ENCODE measurements around the gene SUSD2.
"Not testable (repeated sequence)": the region's sequence is repeated elsewhere in the genome, so short reads cannot be mapped to it uniquely, and the experiment has no call there.

The SUSD2 gene

DNA sequence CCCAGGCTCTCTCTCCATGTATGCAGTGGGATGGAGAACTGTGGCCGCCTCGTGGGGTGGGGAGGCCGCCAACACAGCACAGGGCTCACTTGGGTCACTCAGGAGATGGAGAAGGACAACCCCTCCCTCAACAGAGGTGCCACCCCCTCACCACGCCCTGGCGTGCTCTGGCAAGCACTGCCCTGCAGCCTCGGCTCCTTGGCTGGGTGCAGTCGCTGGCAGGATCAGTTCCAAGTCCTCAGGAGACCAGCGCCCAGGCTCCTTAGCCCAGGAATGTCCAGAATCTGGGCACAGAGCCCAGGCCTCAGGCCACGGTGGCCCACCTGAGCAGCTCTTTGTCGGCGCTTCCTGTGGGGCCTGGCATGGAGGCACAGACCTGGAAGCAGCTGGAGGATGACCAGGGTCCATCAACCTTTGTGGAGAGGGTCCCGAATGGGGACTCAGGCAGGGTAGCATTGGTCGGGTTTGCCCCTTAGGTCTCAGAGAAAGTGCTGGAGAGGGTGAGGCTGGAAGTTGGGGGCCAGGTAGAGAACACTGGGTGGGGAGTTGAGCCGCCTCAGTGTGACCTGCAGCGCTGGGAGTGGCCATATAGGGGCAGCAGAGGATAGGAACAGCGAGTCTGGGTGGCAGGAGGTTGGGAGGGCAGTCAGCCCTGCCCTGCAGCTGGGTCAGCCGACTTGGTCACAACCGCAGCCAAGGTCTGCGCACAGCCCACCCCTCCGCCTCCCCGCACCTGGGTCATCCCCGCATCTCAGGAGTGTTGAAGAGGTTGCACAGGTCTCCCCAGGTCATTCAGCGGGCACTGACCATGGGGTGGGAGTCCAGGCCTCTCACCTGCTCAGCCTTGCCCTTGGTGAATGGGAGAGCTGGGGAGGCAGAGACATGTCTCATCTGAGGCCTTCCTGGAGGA is 8.2 kb downstream of the SUSD2 start:
- DNase-seq (ENCODE audit: low read depth) = no peak

GRCh38 chr22:24190159-24190540 is 8.9 kb downstream of the SUSD2 start:
- no peak for DNase-seq (ENCODE audit: low read depth)

DNA sequence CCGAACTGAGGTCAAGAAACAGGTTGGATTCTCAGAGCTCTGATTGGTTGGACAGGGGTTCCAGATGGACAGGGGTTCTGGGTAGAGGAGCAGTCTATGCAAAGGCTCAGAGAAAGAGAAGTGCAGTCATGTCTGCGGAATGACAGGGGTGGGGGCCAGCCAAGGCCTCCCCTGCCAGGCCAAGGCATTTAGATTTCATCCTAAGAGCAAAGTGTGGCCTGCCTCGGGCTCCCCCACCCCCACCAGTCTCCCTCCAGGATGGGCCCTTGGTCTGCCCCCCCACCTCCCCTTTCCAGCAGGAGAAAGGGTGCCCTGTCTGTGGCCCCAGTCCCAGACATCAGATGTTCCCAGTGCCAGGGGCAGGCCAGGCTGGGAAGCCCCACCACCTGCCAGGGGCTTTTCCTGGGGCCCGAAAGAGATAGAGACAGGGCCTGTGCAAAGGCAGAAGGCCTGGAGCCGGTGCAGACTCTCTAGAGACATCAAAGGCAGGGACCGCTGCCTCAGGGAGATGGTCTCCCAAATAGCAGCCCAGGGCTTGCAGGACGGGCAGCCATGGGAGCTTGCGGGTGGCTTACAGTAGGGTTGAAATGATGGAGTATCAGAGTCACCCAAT is 9.4 kb downstream of the SUSD2 start:
- DNase-seq (ENCODE audit: low read depth) = no peak

DNA sequence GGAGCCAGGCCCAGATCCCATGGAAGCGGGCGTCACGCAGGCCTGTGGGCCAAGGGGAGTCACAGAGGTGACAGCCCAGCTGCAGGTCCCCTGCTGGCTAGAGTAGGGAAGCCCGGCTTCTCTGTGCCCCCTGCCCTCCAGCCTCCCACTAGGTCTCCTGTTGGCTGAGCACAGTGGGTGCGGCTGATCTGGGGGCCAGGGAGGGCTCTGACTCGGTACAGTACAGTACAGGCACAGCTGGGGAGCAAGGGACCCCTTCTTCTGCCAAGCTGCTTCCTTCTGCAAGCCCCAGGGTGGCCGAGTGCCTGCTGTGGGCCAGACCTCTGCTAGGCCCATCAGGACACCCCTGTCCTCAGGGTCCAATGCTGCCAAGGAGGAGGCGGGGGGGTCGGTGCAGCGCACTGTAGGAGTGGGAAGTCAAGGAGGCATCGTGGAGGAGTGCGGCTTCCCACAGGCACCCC is 10.1 kb downstream of the SUSD2 start:
- no peak for DNase-seq (ENCODE audit: low read depth)

DNA sequence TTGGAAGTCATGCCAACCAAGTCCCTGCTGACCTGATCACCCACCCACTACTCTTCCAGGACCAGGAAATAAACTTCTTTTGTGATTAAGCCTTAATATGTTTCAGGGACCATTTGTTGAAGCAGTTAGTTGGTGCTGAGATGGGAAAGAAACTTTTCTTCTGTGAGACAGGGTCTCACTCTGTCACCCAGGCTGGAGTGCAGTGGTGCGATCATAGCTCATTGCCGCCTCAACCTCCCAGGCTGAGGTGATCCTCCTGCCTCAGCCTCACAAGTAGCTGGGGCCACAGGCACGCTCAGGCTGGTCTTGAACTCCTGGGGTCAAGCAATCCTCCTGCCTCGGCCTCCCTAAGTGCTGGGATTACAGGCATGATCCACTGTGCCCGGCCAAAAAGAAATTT is 10.6 kb downstream of the SUSD2 start:
- no peak for DNase-seq (ENCODE audit: low read depth)

- no peak for DNase-seq (ENCODE audit: low read depth)
Observed at GRCh38 chr22:24198682-24199052, 17.4 kb downstream of the SUSD2 start.

DNA sequence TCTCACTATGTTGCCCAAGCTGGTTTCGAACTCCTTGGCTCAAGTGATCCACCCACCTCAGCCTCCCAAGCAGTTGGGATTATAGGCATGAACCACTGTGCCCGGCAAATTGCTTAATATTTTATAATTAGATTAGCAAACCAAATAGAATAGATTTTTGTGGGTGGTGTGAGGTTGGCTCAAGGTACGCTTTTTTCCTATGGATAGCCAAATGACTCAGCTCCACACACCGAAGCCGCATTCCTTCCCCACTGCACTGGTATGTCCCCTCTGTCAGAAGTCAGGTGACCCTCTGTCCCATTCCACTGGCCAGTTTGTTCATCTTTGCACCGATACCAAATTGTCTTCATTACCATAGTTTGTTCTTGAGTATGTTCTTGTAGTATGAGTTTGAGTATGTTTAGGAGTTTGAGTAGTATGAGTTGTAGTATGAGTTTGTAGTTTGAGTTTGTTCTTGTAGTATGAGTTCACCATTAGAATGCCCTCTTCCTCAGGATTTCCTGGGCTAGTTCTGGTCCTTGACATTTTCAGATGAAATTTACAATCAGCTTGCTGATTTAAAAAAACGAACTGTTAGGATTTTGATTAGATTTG is 19.4 kb downstream of the SUSD2 start:
- no peak for DNase-seq (ENCODE audit: low read depth)

GRCh38 chr22:24201681-24202614 is 20.7 kb downstream of the SUSD2 start:
- no peak for DNase-seq (ENCODE audit: low read depth)

DNA sequence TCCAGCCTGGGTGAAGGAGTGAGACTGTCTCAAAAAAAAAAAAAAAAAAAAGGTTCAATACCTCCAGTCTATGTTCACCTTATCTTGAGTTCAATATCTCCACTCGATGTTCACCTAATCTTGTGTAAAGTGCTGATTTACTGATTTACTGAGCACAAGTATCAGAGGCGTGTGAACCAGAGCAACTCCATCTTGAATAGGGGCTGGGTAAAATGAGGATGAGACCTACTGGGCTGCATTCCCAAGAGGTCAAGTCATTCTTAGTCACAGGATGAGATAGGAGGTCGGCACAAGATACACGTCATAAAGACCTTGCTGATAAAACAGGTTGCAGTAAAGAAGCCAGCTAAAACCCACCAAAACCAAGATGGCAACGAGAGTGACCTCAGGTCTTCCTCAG is 22.6 kb downstream of the SUSD2 start:
- DNase-seq (ENCODE audit: low read depth) = not testable (repeated sequence)

GRCh38 chr22:24205438-24206195 is 24.3 kb downstream of the SUSD2 start:
- DNase-seq (ENCODE audit: low read depth) = no peak

DNA sequence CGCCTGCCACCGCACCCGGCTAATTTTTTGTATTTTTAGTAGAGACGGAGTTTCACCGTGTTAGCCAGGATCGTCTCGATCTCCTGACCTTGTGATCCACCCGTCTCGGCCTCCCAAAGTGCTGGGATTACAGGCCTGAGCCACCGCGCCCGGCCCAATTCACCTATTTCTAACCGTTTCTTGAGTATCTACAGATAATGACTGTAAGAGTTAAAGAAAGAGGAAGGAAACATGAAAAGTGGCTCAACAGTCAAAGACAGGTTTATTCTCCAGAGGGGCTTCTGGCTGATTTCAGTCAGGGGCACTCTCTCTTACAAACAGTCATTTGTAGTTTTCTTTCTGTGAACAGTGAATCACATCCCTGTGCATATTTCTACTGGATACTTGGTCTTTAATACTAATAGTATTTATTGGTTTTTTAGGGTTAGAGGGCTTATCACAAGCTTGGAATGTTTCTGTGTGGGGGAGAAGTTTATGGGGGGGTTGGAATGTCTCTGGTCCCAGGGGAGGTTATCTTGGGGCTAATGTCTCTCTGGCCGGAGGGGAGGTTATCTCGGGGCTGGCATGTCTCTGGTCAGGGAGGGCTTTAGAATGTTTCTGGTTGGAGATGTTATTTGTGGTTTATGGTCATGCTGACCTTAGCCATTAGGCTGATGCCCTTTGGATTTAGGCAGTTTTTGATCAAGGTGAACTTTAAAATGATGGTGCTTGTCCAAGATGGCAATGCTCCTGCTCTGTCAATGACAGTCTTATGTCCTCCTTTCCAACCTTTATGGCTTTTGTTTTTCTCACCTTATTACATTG is 25.4 kb downstream of the SUSD2 start:
- DNase-seq (ENCODE audit: low read depth) = not testable (repeated sequence)

DNA sequence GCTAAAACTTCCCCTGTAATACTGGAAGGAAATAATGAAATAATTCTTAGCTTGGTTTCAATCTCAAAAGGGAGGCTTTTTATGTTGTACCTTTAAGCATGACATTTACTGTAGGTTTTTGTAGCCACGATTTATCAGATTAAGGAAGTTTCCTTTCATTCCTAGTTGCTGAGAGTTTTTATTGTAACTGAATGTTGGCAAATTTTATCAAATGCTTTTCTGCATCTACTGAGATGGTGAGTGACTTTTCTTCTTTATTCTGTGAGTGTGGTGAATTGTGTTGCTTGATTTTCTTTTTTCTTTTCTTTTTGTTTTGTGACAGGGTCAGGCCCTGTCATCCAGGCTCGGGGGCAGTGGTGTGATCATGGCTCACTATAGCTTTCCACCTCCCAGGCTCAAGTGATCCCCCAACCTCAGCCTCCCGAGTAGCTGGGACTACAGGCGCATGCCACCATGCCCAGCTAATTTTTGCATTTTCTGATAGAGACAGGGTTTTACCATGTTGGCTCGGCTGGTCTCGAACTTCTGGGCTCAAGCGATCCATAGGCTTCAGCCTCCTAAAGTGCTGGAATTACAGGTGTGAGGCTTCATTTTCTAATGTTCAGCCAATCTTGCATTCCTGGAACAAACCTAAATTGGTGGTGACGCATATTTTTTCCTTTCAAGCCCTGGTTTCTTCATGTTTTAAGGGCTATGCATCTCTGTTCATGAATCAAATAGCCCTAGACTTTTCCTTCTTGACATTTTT is 26.2 kb downstream of the SUSD2 start:
- DNase-seq (ENCODE audit: low read depth) = no peak

GRCh38 chr22:24208012-24208749 is 26.9 kb downstream of the SUSD2 start:
- DNase-seq (ENCODE audit: low read depth) = peak; percentile 98

- no peak for DNase-seq (ENCODE audit: low read depth)
Observed at GRCh38 chr22:24209016-24209415, 27.7 kb downstream of the SUSD2 start.

- no peak for DNase-seq (ENCODE audit: low read depth)
Observed at GRCh38 chr22:24209687-24210086, 28.4 kb downstream of the SUSD2 start.

DNA sequence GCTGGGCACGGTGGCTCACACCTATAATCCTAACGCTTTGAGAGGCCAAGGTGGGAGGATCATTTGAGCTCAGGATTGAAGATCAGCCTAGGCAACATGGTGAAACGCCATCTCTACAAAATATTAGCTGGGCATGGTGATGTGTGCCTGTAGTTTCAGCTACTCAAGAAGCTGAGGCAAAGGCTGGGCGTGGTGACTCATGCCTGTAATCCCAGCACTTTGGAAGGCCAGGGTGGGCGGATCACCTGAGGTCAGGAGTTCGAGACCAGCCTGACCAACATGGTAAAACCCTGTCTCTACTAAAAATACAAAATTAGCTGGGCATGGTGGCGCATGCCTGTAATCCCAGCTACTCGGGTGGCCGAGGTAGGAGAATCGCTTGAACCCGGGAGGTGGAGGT is 29.1 kb downstream of the SUSD2 start:
- not testable (repeated sequence) for DNase-seq (ENCODE audit: low read depth)

GRCh38 chr22:24211716-24212115 is 30.4 kb downstream of the SUSD2 start:
- DNase-seq (ENCODE audit: low read depth) = not testable (repeated sequence)

- not testable (repeated sequence) for DNase-seq (ENCODE audit: low read depth)
Observed at GRCh38 chr22:24213111-24213510, 31.8 kb downstream of the SUSD2 start.

Data from GM04503 (cell line).